Peyer's patch (tissue), 4 donors: Measurements from ENCODE around the gene MIA3. TPM values are rescaled to one million over a fixed set of nuclear protein-coding genes. Genes with fewer than 3 reads are reported as not detected.

Experiments used
- DNase-seq, 3 donors: peaks; one replicate each; pipeline ENCODE4 v3.0.0-alpha.2; 2017 to 2019
- H3K27ac ChIP-seq, 4 donors: fragments of 200-600 bp; sonication (generic); one replicate each; pipeline ENCODE4 v1.5.1; 2016 to 2019
- H3K27me3 ChIP-seq, 2 donors: fragments of 200-600 bp; sonication (generic); one replicate each; pipeline ENCODE4 v1.5.1; 2019
- H3K36me3 ChIP-seq, 3 donors: fragments of 200-600 bp; sonication (generic); one replicate each; pipeline ENCODE4 v1.5.1; 2016 to 2019
- H3K4me1 ChIP-seq, 4 donors: fragments of 200-600 bp; sonication (generic); one replicate each; pipeline ENCODE4 v1.5.1; 2016 to 2019
- H3K4me3 ChIP-seq, 4 donors: fragments of 200-600 bp; sonication (generic); 1 replicate in 3 of 4; 2 replicates in 1 of 4; pipeline ENCODE4 v1.5.1; 2016 to 2019; ENCODE audit warnings: mild to moderate bottlenecking in 1 of 4
- H3K9me3 ChIP-seq, 4 donors: fragments of 200-600 bp; sonication (generic); one replicate each; pipeline ENCODE4 v1.5.1; 2016 to 2019; ENCODE audit warnings: mild to moderate bottlenecking in 1 of 4
- CTCF ChIP-seq, 6 experiments: fragments of 450-650 bp in 4 of 6; fragments of 200-600 bp in 2 of 6; sonication (generic) in 1 of 6; IDR thresholded peaks; one replicate each; pipeline ENCODE4 v1.5.1; 2017 to 2019; ENCODE audit warnings: antibody characterized with exemption in 6 of 6, mild to moderate bottlenecking in 3 of 6, moderate library complexity in 1 of 6
- POLR2A ChIP-seq, 2 donors: fragments of 450-650 bp; IDR thresholded peaks; one replicate each; pipeline ENCODE4 v1.5.1; 2017; ENCODE audit warnings: antibody characterized with exemption in 2 of 2, mild to moderate bottlenecking in 2 of 2, moderate library complexity in 2 of 2
- total RNA-seq, 4 donors: library from RNA; depleted of rRNA; stranded (reverse); fragments of >200 nt; gene quantifications; one replicate each; pipeline ENCODE4 v1.1.0, GENCODE V29; 2016

MIA3 gene
- total RNA-seq, 4 donors from 2014 or later: 53.1 to 133 (median 75.0) TPM

- no peak overlapping the region for H3K4me3 ChIP-seq
- TF ChIP-seq POLR2A (IDR thresholded peaks at IDR 0.05): no peak
- no peak for TF ChIP-seq CTCF (IDR thresholded peaks at IDR 0.05)
- no peaks in the 10 kb centered on the region for H3K4me1 ChIP-seq
- H3K9me3 ChIP-seq: no peaks in the 10 kb centered on the region
- no peaks in the 10 kb centered on the region for H3K27me3 ChIP-seq
- no peak for DNase-seq
- H3K27ac ChIP-seq: no peak overlapping the region
- peaks cover 0 to 19% (median 0%) of the 10 kb centered on the region in 3 donors for H3K36me3 ChIP-seq
These were observed 79.9 kb downstream of the MIA3 start for GRCh38 chr1:222697826-222698225.

- no peak for DNase-seq
- TF ChIP-seq POLR2A (IDR thresholded peaks at IDR 0.05): no peak
- no peak for TF ChIP-seq CTCF (IDR thresholded peaks at IDR 0.05)
- H3K36me3 ChIP-seq: peaks cover 0 to 19% (median 0%) of the 10 kb centered on the region in 3 donors
These were observed 84.3 kb downstream of the MIA3 start for GRCh38 chr1:222702210-222702609.

GRCh38 chr1:222704260-222704659 lies 86.4 kb downstream of the MIA3 start:
- Histone ChIP-seq H3K4me1 (no peaks in the 10 kb centered on the region), H3K36me3 (peaks cover 0 to 19% (median 0%) of the 10 kb centered on the region in 3 donors), H3K27ac (no peak overlapping the region), H3K27me3 (no peaks in the 10 kb centered on the region), H3K9me3 (no peaks in the 10 kb centered on the region), H3K4me3 (no peak overlapping the region)
- no peak for DNase-seq
- TF ChIP-seq POLR2A (IDR thresholded peaks at IDR 0.05) (no peak), CTCF (IDR thresholded peaks at IDR 0.05) (no peak)

More at GRCh38 chr1:222702210-222702609, 84.3 kb downstream of the MIA3 start:
- no peaks in the 10 kb centered on the region for H3K27me3 ChIP-seq
- no peaks in the 10 kb centered on the region for H3K9me3 ChIP-seq
- no peaks in the 10 kb centered on the region for H3K4me1 ChIP-seq
- no peak overlapping the region for H3K4me3 ChIP-seq
- H3K27ac ChIP-seq: no peak overlapping the region

GRCh38 chr1:222706815-222707214 lies 88.9 kb downstream of the MIA3 start:
- TF ChIP-seq POLR2A (IDR thresholded peaks at IDR 0.05) (no peak), CTCF (IDR thresholded peaks at IDR 0.05) (peak in 1 of 6 experiments; percentile 2)
- no peaks in the 10 kb centered on the region for H3K27me3 ChIP-seq
- H3K4me3 ChIP-seq: no peak overlapping the region
- no peak for DNase-seq
- H3K36me3 ChIP-seq: peaks cover 0 to 9% (median 0%) of the 10 kb centered on the region in 3 donors
- H3K27ac ChIP-seq: no peak overlapping the region
- no peaks in the 10 kb centered on the region for H3K9me3 ChIP-seq
- peaks cover 0 to 8% (median 5%) of the 10 kb centered on the region in 4 donors for H3K4me1 ChIP-seq

GRCh38 chr1:222709700-222710153 lies 91.8 kb downstream of the MIA3 start:
- no peak overlapping the region for H3K27ac ChIP-seq

More at GRCh38 chr1:222709700-222710153, 91.8 kb downstream of the MIA3 start:
- H3K36me3 ChIP-seq: no peaks in the 10 kb centered on the region
- no peak for TF ChIP-seq CTCF (IDR thresholded peaks at IDR 0.05)
- no peak for TF ChIP-seq POLR2A (IDR thresholded peaks at IDR 0.05)
- H3K4me1 ChIP-seq: peaks cover 0 to 15% (median 5%) of the 10 kb centered on the region in 4 donors
- no peak for DNase-seq
- H3K9me3 ChIP-seq: no peaks in the 10 kb centered on the region
- H3K27me3 ChIP-seq: no peaks in the 10 kb centered on the region
- H3K4me3 ChIP-seq: no peak overlapping the region
